Type B pancreatic cell (in vitro differentiated cells): ENCODE results near the gene SYNE2. TPM values are rescaled to one million over a fixed set of nuclear protein-coding genes. Genes with fewer than 3 reads are reported as not detected.
"Not testable (repeated sequence)": the region's sequence is repeated elsewhere in the genome, so short reads cannot be mapped to it uniquely, and the experiment has no call there.

Source experiments
- DNase-seq: peaks from one replicate; pipeline ENCODE4 v3.0.0; 2021; ENCODE audit warnings: mixed read lengths; ENCODE audit not compliant: unreplicated experiment; ENCODE audit errors: extremely low spot score
- H3K27ac Mint-ChIP-seq: 2 replicates; pipeline ENCODE4 v1.8.0; 2021; ENCODE audit warnings: mild to moderate bottlenecking, mixed read lengths
- H3K27me3 Mint-ChIP-seq: 2 replicates; pipeline ENCODE4 v1.8.0; 2021; ENCODE audit warnings: mixed read lengths
- H3K36me3 Mint-ChIP-seq: 2 replicates; pipeline ENCODE4 v1.8.0; 2021; ENCODE audit warnings: mixed read lengths
- H3K4me1 Mint-ChIP-seq: one replicate; pipeline ENCODE4 v1.8.0; 2021; ENCODE audit warnings: mixed read lengths; ENCODE audit not compliant: unreplicated experiment
- H3K4me3 Mint-ChIP-seq: 2 replicates; pipeline ENCODE4 v1.8.0; 2021; ENCODE audit warnings: mild to moderate bottlenecking, mixed read lengths
- H3K9me3 Mint-ChIP-seq: 2 replicates; pipeline ENCODE4 v1.8.0; 2021; ENCODE audit warnings: mixed read lengths
- CTCF ChIP-seq: fragments of 200-600 bp; sonication (generic); conservative IDR thresholded peaks from 2 replicates; pipeline ENCODE4 v1.5.0; 2021; ENCODE audit warnings: antibody characterized with exemption, mild to moderate bottlenecking
- total RNA-seq: library from RNA; stranded (reverse); gene quantifications from 2 replicates; pipeline ENCODE4 v1.2.1, GENCODE V29; 2021; ENCODE audit warnings: low replicate concordance

SYNE2 gene
- total RNA-seq, 1 donor from 2014 or later: 75.1 TPM

GRCh38 chr14:64012003-64012402, 159.2 kb downstream of the SYNE2 start:
- Mint-ChIP-seq H3K36me3 (peaks cover 18% of the 10 kb centered on the region), H3K9me3 (peaks cover 7% of the 10 kb centered on the region), H3K4me1 (no peaks in the 10 kb centered on the region), H3K27ac (peak overlapping the region; percentile 15), H3K4me3 (no peak overlapping the region), H3K27me3 (no peaks in the 10 kb centered on the region)
- no peak for TF ChIP-seq CTCF
- no peak for DNase-seq

- peaks cover 18% of the 10 kb centered on the region for H3K36me3 Mint-ChIP-seq
- peaks cover 7% of the 10 kb centered on the region for H3K9me3 Mint-ChIP-seq
- H3K27ac Mint-ChIP-seq: no peak overlapping the region
- no peak overlapping the region for H3K4me3 Mint-ChIP-seq
- H3K4me1 Mint-ChIP-seq: no peaks in the 10 kb centered on the region
- no peak for TF ChIP-seq CTCF
- DNase-seq: no peak
- H3K27me3 Mint-ChIP-seq: no peaks in the 10 kb centered on the region
These were observed 159.9 kb downstream of the SYNE2 start for GRCh38 chr14:64012720-64013119.

- no peak overlapping the region for H3K27ac Mint-ChIP-seq
These were observed 172.7 kb downstream of the SYNE2 start for GRCh38 chr14:64025479-64025878.

GRCh38 chr14:64026600-64026999, 173.8 kb downstream of the SYNE2 start:
- no peak overlapping the region for H3K4me3 Mint-ChIP-seq
- no peaks in the 10 kb centered on the region for H3K4me1 Mint-ChIP-seq
- H3K9me3 Mint-ChIP-seq: no peaks in the 10 kb centered on the region
- peaks cover 29% of the 10 kb centered on the region for H3K36me3 Mint-ChIP-seq
- H3K27ac Mint-ChIP-seq: no peak overlapping the region
- no peaks in the 10 kb centered on the region for H3K27me3 Mint-ChIP-seq
- TF ChIP-seq CTCF: no peak
- no peak for DNase-seq

More at GRCh38 chr14:64025479-64025878, 172.7 kb downstream of the SYNE2 start:
- H3K27me3 Mint-ChIP-seq: no peaks in the 10 kb centered on the region
- H3K9me3 Mint-ChIP-seq: no peaks in the 10 kb centered on the region
- no peak for TF ChIP-seq CTCF
- DNase-seq: no peak
- peaks cover 29% of the 10 kb centered on the region for H3K36me3 Mint-ChIP-seq
- no peaks in the 10 kb centered on the region for H3K4me1 Mint-ChIP-seq
- no peak overlapping the region for H3K4me3 Mint-ChIP-seq

GRCh38 chr14:64035143-64035542, 182.3 kb downstream of the SYNE2 start:
- H3K27me3 Mint-ChIP-seq: no peaks in the 10 kb centered on the region
- no peak overlapping the region for H3K4me3 Mint-ChIP-seq
- H3K36me3 Mint-ChIP-seq: peaks cover 21% of the 10 kb centered on the region
- peaks cover 5% of the 10 kb centered on the region for H3K9me3 Mint-ChIP-seq
- no peak overlapping the region for H3K27ac Mint-ChIP-seq
- DNase-seq: no peak
- no peak for TF ChIP-seq CTCF
- no peaks in the 10 kb centered on the region for H3K4me1 Mint-ChIP-seq

- H3K27me3 Mint-ChIP-seq, H3K4me1 Mint-ChIP-seq, H3K4me3 Mint-ChIP-seq, H3K9me3 Mint-ChIP-seq, H3K27ac Mint-ChIP-seq, DNase-seq: not testable (repeated sequence)
- H3K36me3 Mint-ChIP-seq: peaks cover 34% of the 10 kb centered on the region
These were observed 185.3 kb downstream of the SYNE2 start for GRCh38 chr14:64037869-64038745.
